Measurements from ENCODE around the gene LAMP1.
"Not testable (repeated sequence)": the region's sequence is repeated elsewhere in the genome, so short reads cannot be mapped to it uniquely, and the experiment has no call there.

The LAMP1 gene, protein sequence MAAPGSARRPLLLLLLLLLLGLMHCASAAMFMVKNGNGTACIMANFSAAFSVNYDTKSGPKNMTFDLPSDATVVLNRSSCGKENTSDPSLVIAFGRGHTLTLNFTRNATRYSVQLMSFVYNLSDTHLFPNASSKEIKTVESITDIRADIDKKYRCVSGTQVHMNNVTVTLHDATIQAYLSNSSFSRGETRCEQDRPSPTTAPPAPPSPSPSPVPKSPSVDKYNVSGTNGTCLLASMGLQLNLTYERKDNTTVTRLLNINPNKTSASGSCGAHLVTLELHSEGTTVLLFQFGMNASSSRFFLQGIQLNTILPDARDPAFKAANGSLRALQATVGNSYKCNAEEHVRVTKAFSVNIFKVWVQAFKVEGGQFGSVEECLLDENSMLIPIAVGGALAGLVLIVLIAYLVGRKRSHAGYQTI

DNA sequence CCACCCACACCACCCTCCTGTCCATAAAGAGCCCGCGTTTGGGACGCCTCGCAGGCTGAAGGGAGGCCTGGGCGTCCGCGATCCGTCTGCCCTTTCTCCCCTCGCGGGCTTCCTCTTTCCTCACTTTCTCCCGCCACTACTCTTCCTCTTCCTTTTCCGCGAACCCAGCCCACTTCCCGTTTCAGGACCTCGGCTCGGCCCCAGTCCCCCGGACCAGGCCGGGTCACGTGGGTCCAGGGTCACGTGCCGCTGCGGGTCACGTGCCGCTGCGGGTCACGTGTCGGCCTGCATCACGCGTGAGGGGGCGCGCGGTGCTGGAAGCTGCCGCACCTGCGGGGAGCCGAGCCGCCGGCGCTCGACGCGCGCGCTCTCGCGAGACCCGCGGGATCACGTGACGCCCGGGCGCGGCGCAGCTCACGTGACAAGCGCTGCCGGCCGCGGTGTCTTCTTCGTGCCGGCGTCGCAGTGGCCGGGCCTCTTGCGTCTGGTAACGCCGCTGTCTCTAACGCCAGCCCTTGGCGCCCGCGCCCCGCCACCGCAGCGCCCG is at the start of gene LAMP1:
TSS of gene LAMP1 (plus strand) at position 417 of the 547 bp plus-strand sequence. CDS start 196 bp downstream, outside the sequence.
- Mint-ChIP-seq H3K4me1 (peaks cover 32% of the 10 kb centered on the region), H3K4me3 (peak within 1 kb of the TSS; percentile 88), H3K9me3 (no peaks in the 10 kb centered on the region), H3K36me3 (peaks cover 47% of the 10 kb centered on the region), H3K27ac (peak within 1 kb of the TSS; percentile 100)
- DNase-seq (ENCODE audit: low spot score in 2 of 2), result peak; percentile 99 to 100
- ATAC-seq, result peak; percentile 84

DNA sequence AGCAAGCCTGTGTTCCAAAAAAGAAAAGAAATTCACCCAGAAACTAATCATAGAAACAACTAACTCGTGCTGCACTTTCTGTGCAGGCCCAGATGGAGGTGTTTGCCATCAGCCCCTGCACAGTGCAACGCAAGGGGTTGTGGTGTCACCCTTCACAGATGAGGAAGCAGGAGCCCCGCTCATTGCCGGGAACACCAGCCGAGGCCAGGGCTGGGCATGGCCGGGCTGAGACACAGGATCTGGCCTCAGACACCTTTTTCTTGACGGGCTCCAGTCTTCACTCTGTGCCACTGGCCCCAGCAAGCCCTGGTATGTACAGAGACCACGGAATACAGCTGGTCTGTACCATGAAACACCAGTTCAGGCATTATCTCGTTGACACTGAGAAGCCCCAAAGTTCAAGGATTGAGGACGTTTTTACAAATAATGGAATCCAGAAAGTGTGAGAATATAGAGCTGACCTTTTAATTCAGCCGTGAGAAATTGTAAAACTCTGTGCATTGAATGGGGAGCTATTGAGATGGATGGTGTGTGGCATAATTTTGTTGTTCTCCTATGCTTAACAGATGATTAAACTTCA is 44.4 kb upstream of the LAMP1 start:
- DNase-seq (ENCODE audit: low spot score in 2 of 2) (no peak), ATAC-seq (no peak)
- peaks cover 10% of the 10 kb centered on the region for H3K4me1 Mint-ChIP-seq
- no peak overlapping the region for H3K4me3 Mint-ChIP-seq
- H3K36me3 Mint-ChIP-seq, result peaks cover 100% of the 10 kb centered on the region
- H3K9me3 Mint-ChIP-seq, result no peaks in the 10 kb centered on the region
- no peak overlapping the region for H3K27ac Mint-ChIP-seq

DNA sequence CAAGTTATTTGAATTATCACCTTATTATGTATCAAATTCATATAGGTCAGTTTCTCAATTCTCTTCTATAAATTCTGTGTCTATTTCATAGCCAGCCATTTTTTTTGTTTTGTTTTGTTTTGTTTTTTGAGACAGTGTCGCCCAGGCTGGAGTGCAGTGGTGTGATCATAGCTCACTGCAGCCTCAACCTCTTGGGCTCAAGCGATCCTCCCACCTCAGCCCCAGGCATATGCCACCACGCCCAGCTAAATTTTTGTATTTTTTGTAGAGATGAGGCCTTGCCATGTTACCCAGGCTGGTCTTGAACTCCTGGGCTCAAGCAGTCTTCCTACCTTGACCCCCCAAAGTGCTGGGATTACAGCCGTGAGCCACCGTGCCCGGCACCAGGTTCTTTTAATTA is 39.1 kb upstream of the LAMP1 start:
- H3K27ac Mint-ChIP-seq, result not testable (repeated sequence)
- H3K36me3 Mint-ChIP-seq, result peaks cover 97% of the 10 kb centered on the region

DNA sequence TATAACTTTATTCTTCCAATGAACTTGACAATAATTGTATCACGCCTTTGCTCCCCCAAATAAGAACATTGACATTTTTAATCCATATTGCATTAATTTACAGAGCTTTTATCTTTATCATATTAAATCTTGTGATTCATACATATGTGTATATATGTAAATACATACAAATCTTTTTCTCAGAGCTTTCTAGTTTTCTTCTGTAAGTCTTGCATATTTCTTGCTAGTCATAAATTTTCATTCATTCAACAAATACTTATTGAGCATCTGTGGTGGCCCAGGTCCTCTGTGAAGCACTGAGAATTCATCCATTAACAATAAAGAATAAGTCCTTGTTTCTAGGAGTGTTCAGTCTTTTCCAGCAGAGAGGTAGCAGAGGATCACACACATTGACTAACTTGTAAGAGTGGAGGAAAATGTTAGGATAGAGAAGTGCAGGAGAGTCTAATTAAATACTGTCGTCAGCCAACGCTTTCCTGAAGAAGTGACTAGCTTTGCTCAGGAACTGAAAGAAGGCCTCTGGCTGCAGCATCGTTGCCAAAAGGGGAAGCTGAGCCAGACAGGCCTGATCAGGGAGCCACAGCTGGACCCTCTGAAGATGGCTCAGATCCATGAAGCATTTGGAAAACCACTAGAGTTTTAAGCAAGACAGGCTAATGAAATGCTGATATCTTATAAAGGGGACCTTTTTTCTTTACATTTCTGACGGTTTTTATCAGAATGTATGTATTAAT is 38.6 kb upstream of the LAMP1 start:
- Mint-ChIP-seq H3K27ac (no peak overlapping the region), H3K9me3 (no peaks in the 10 kb centered on the region), H3K4me1 (no peaks in the 10 kb centered on the region), H3K4me3 (no peak overlapping the region), H3K36me3 (peaks cover 97% of the 10 kb centered on the region)
- DNase-seq (ENCODE audit: low spot score in 2 of 2), result no peak
- ATAC-seq, result no peak

More for the DNA sequence above, 39.1 kb upstream of the LAMP1 start:
- ATAC-seq; H3K9me3 Mint-ChIP-seq; H3K4me3 Mint-ChIP-seq; H3K4me1 Mint-ChIP-seq; DNase-seq (ENCODE audit: low spot score in 2 of 2): not testable (repeated sequence)

DNA sequence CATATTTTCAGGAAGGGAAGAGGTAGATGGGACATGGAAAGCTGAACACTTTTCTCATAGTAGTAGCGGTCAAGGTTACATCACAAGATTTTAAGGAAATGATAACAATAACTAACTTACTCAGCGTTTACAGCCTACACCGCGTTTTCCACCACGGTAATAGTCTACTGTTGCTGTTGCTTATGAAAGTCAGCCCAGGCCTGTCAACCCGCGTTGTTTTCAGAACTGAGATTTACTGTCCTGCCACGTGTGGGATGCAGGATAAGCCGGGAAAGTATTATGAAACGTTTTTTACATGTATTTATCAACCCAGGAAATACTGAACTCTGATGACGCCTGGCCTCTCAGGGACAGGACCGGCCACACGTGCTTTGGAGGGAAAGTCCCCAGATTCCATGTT is 36.0 kb upstream of the LAMP1 start:
- Mint-ChIP-seq H3K9me3 (no peaks in the 10 kb centered on the region), H3K27ac (no peak overlapping the region), H3K36me3 (peaks cover 83% of the 10 kb centered on the region), H3K4me1 (no peaks in the 10 kb centered on the region), H3K4me3 (no peak overlapping the region)
- ATAC-seq (no peak), DNase-seq (ENCODE audit: low spot score in 2 of 2) (no peak)

DNA sequence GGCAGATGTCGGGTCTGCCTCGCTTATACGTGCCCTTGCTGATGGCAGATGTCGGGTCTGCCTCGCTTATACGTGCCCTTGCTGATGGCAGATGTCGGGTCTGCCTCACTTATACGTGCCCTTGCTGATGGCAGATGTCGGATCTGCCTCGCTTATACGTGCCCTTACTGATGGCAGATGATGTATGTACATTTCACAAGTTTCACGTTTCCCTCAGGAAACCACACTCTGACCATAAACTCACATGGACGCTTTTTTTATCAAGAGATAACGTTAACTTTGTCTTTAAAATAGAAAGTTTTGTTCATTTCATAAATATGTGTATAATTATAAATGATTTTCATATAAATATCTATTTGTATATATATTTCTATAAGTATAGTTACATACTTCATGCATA is 34.0 kb upstream of the LAMP1 start:
- not testable (repeated sequence) for H3K4me1 Mint-ChIP-seq; DNase-seq (ENCODE audit: low spot score in 2 of 2); H3K27ac Mint-ChIP-seq; H3K4me3 Mint-ChIP-seq; ATAC-seq; H3K9me3 Mint-ChIP-seq
- H3K36me3 Mint-ChIP-seq, result peaks cover 71% of the 10 kb centered on the region

DNA sequence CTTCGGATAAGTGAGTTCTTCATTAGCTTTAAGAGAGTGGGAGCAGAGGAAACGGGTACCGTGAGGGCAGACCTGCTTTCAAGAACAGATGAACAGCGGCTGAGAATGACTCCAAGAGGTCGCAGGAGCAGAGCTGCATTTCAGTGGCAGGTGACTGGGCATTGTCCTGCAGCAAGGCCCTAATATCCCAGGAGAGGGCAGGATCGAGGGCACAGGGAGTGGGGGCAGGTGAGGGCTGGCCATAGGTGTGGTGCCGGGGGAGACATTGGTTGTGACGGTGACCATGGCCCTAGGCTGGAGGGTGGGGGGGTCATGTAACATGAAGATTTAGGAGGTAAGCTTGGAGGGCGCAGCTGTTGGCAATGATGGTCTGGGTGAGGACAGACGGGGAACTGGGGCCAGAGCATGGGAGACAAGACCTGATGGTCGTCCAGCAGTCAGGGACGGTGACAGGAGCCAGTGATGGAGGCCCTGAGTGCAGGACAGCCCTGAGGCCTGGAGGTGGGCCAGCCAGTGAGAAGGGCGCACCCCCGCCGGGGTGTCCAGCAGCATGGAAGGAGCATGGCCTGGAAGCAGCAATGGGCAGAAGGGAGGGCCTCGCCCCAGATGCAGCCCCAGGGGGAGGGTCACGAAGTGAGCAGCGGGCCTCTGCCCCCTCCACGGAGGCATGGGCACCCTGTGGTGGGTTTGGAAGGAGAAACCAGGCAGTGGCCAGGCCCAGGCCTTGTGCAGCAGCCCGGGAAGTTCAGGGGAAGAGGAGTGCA is 29.2 kb upstream of the LAMP1 start:
- Mint-ChIP-seq H3K4me3 (no peak overlapping the region), H3K36me3 (peaks cover 28% of the 10 kb centered on the region), H3K9me3 (no peaks in the 10 kb centered on the region), H3K27ac (peak overlapping the region; percentile 77), H3K4me1 (peaks cover 9% of the 10 kb centered on the region)
- ATAC-seq (no peak), DNase-seq (ENCODE audit: low spot score in 2 of 2) (no peak)

DNA sequence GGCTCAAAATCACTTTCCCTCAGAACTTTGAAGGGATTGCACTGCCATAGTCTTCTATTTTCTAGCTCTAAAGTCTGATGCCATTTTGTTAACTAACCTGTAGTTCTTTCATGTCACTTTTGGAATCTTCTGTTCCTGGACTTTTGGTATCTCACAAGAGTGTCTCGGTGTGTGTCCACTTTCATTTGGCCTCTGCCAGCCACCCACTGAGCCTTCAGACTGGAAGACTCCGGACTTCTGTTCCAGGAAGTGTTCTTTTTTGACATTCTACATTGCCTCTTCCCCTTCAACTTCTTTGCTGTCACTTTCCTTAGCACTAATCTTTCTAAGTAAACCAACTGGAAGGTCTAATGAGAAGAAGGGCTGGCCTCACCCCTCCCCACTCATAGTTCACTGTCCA is 25.0 kb upstream of the LAMP1 start:
- Mint-ChIP-seq H3K4me1 (peaks cover 21% of the 10 kb centered on the region), H3K9me3 (no peaks in the 10 kb centered on the region), H3K4me3 (no peak overlapping the region), H3K36me3 (peaks cover 11% of the 10 kb centered on the region), H3K27ac (no peak overlapping the region)
- no peak for ATAC-seq
- no peak for DNase-seq (ENCODE audit: low spot score in 2 of 2)

DNA sequence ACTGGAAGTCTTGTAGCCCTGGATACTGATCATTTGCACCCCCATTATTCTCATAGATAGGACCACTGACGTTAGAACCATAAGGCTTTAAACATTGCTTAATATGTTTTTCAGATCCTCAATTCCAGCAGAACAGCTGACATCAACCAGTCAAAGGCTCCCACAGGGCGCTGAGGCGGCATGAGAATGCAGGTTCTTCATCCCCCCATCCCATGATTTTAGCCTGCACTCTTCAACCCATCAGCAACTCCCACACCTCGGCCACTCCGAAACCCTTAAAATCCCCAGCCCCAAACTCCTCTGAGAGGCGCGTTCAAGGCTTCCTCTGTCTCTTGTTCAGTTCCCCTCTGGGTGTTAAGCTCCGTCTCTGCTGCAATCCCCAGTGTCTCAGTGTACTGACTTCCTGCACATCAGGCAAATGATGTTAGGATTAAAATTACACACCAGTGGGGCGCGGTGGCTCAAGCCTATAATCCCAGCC is 24.3 kb upstream of the LAMP1 start:
- Mint-ChIP-seq H3K36me3 (peaks cover 4% of the 10 kb centered on the region), H3K4me3 (no peak overlapping the region), H3K4me1 (peaks cover 17% of the 10 kb centered on the region), H3K9me3 (no peaks in the 10 kb centered on the region), H3K27ac (no peak overlapping the region)
- ATAC-seq, result no peak
- no peak for DNase-seq (ENCODE audit: low spot score in 2 of 2)

DNA sequence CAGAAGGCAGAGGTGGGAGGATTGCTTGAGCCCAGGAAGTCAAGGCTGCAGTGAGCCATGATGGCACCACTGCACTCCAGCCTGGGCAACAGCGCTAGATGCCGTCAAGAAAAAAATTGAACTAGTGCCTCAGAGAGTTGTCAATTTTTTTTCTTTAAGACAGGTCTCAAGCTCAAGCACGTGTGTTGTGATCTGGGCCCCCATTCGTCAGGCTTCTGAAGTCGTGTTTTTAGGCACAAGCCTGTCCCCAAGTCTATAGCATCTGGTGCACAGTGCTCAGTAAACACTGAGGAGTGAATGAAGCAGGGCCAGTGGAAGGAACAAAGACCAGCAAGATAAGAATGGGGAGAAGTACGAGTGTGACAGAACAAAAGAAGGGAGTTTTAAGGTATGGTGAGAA is 23.7 kb upstream of the LAMP1 start:
- H3K27ac Mint-ChIP-seq, result no peak overlapping the region

DNA sequence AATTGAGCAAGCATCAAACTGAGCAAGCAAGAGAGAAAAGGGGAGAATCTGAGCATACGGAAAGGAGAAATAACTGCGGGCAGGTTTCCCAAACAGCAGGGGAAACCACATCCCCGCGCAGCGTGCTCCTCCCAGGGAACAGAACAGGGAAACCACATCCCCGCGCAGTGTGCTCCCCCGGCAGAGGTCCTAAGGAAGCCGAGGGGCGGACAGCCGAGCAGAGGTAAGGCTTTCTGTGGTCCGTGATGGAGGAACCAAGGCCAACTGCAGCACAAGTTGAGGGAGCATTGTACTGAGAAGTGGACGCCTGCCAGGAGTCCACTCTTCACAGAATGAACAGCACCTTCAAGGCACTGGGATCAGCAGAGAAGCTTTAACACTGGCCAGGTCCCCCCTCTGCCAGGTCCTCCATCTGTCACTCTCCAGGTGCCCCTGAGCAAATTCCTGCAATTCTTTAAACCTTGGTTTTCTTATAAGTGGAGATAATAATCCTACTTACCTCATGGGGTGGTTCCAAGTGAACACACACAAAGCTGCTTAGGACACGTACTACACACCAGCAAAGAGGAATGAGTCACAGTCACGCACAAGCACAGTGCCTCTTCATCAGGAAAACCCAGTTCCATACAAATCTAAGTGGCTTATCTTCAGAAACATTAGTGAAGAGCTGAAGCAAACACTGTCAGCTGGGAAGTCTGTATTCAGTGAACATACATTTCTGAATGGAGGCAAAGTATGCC is 23.0 kb upstream of the LAMP1 start:
- Mint-ChIP-seq H3K36me3 (no peaks in the 10 kb centered on the region), H3K9me3 (no peaks in the 10 kb centered on the region), H3K4me1 (peaks cover 12% of the 10 kb centered on the region), H3K4me3 (no peak overlapping the region), H3K27ac (peak overlapping the region; percentile 17)
- no peak for DNase-seq (ENCODE audit: low spot score in 2 of 2)
- no peak for ATAC-seq

More for the DNA sequence above, 23.7 kb upstream of the LAMP1 start:
- no peak overlapping the region for H3K4me3 Mint-ChIP-seq
- DNase-seq (ENCODE audit: low spot score in 2 of 2) (no peak), ATAC-seq (no peak)
- H3K9me3 Mint-ChIP-seq, result no peaks in the 10 kb centered on the region
- H3K36me3 Mint-ChIP-seq, result peaks cover 2% of the 10 kb centered on the region
- H3K4me1 Mint-ChIP-seq, result peaks cover 12% of the 10 kb centered on the region

DNA sequence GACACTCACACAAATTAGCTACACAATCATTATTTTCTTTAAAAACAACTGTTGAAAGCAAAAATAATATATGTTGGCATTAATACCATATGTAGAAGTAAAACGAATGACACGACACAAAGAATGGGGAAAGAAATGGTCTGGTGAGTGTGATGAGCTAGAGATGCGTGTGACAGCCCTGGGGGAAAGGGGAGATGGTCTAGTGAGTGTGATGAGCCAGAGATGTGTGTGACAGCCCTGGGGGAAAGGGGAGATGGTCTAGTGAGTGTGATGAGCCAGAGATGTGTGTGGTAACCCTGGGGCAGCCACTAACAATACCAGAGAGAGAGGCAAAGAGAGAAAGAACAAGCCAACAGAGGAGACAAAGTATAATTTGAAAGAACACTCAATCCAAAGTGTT is 22.3 kb upstream of the LAMP1 start:
- H3K36me3 Mint-ChIP-seq, result no peaks in the 10 kb centered on the region
- no peak overlapping the region for H3K4me3 Mint-ChIP-seq
- DNase-seq (ENCODE audit: low spot score in 2 of 2) (no peak), ATAC-seq (no peak)
- H3K27ac Mint-ChIP-seq, result peak overlapping the region; percentile 17
- peaks cover 12% of the 10 kb centered on the region for H3K4me1 Mint-ChIP-seq
- no peaks in the 10 kb centered on the region for H3K9me3 Mint-ChIP-seq

DNA sequence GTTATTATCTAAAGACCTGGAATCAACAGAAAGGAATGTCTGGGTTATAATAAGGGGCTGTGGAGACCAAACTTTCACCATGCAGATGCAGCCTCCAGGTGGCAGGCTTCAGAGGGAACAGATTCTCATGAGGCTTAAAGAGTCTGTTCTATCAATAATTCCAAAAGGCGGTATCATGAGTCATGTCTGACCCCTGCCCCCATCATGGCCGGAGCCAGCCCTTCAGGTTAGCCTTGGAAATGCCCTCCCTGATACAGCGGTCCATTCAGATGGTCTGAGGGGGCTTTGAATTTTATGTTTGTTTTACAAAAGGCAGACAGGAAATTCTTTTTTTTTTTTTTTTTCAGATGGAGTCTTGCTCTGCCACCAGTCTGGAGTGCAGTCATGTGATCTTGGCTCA is 21.7 kb upstream of the LAMP1 start:
- H3K4me1 Mint-ChIP-seq, result peaks cover 12% of the 10 kb centered on the region
- no peaks in the 10 kb centered on the region for H3K36me3 Mint-ChIP-seq
- ATAC-seq (peak; percentile 56), DNase-seq (ENCODE audit: low spot score in 2 of 2) (no peak)
- no peak overlapping the region for H3K27ac Mint-ChIP-seq
- H3K4me3 Mint-ChIP-seq, result no peak overlapping the region
- H3K9me3 Mint-ChIP-seq, result no peaks in the 10 kb centered on the region

DNA sequence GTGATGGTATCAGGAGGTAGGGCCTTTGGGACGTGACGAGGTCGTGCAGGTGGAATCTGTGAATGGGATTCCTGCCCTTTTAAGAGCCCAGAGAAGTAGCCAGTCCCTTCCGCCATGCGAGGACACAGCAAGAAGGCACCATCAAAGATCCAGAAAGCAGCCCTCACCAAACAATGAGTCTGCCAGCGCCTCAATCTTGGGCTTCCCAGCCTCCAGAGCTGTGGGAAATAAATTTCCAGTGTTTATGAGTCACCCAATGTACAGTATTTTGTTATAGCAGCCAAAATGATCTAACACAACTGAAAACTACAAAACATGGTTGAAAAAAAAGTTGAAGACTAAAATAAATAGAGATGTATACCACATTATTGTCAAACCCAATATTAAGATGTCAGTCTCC is 16.9 kb upstream of the LAMP1 start:
- Mint-ChIP-seq H3K4me3 (no peak overlapping the region), H3K4me1 (no peaks in the 10 kb centered on the region), H3K36me3 (no peaks in the 10 kb centered on the region), H3K9me3 (no peaks in the 10 kb centered on the region), H3K27ac (no peak overlapping the region)
- ATAC-seq (no peak), DNase-seq (ENCODE audit: low spot score in 2 of 2) (no peak)

All from stimulated activated effector memory CD8-positive, alpha-beta T cell treated with anti-CD3 and anti-CD28 coated beads, Interleukin-12 subunit alpha, Interleukin-12 subunit beta, amount 100 ng/mL, for 72 hours (primary cell).